ENCODE measurements around the gene DUOX1. TPM values are rescaled to one million over a fixed set of nuclear protein-coding genes. Genes with fewer than 3 reads are reported as not detected.

The DUOX1 gene
- total and polyA plus RNA-seq, 2 of the 13 experiments (the other 11 are each of a cell fraction or from before 2014, with no cell fraction given), result 0.03 TPM; not detected in 1

- ATAC-seq, result no peak
- no peak overlapping the region; a peak in 1 of 6 replicates for H3K4me3 ChIP-seq (replicated peaks in 1 of 3; ENCODE audit: insufficient read depth in 1 of 3, low read depth in 2 of 3, low read length in 3 of 3)
- BruUV-seq (replicated peaks), result no TSS peak
- H3K79me2 ChIP-seq (ENCODE audit: insufficient read depth, low read length), result no peaks in the 10 kb centered on the region
- peaks cover 44% of the 10 kb centered on the region for H3K4me1 ChIP-seq (ENCODE audit: insufficient read depth, low read length)
- POLR2A ChIA-PET, result no interaction called here
- H3K27me3 ChIP-seq (ENCODE audit: control insufficient read depth in 1 of 2, insufficient read depth in 2 of 2, low read length in 2 of 2), result peaks cover under 1 to 16% of the 10 kb centered on the region in 2 experiments; a peak in 4 of 5 replicates
- no peaks in the 10 kb centered on the region for H4K20me1 ChIP-seq (ENCODE audit: insufficient read depth, low read length)
- no peaks in the 10 kb centered on the region for H3K9me3 ChIP-seq (ENCODE audit: low read length)
- no peak overlapping the region for H3K9ac ChIP-seq (ENCODE audit: insufficient read depth, low read depth, low read length)
- TF ChIP-seq YEATS2 (CRISPR knock-in tag; IDR thresholded peaks at IDR 0.05; ENCODE audit: borderline replicate concordance) (no peak), ZNF879 (CRISPR knock-in tag; IDR thresholded peaks at IDR 0.05) (no peak), MTA1 (CRISPR knock-in tag; IDR thresholded peaks at IDR 0.05; ENCODE audit: borderline replicate concordance) (no peak), CHCHD3 (CRISPR knock-in tag; IDR thresholded peaks at IDR 0.05) (no peak), TCF12 (IDR thresholded peaks at IDR 0.05) (no peak), TCF12 (CRISPR knock-in tag; IDR thresholded peaks at IDR 0.05) (no peak), JUNB (CRISPR knock-in tag; IDR thresholded peaks at IDR 0.05; ENCODE audit: borderline replicate concordance) (no peak), ZNF629 (CRISPR knock-in tag; conservative IDR thresholded peaks at IDR 0.05) (peak; percentile 62), CREB1 (IDR thresholded peaks at IDR 0.05) (peak; percentile 20; the same call in 1 of the 2 replicates), CREB1 (CRISPR knock-in tag; IDR thresholded peaks at IDR 0.05) (no peak), ZFP36L2 (CRISPR knock-in tag; IDR thresholded peaks at IDR 0.05) (no peak), ZBTB14 (CRISPR knock-in tag; IDR thresholded peaks at IDR 0.05) (no peak), GRHL1 (CRISPR knock-in tag; conservative IDR thresholded peaks at IDR 0.05) (no peak), ZNF547 (CRISPR knock-in tag; IDR thresholded peaks at IDR 0.05) (no peak)
- H2AFZ ChIP-seq (ENCODE audit: low read length), result no peak overlapping the region
- CTCF ChIA-PET (ENCODE audit: low intra/inter-chr PET ratio, low total read pairs), result no interaction called here
- no peak overlapping the region for H3K27ac ChIP-seq (ENCODE audit: extremely low read length, insufficient read depth, low read length)
- WGBS (ENCODE audit: low lambda C conversion rate), result 27% methylated on average over 3 of the region's 3 CpGs
- intact Hi-C loops (cut with micrococcal nuclease; ENCODE audit: unreplicated experiment) (no loop called here), in situ Hi-C loops (cut with HindIII; ENCODE audit: extremely low pct_ligation_motif_present, low pct_unique_long_range_greater_than_20kb) (no loop called here)
- FAIRE-seq, result no peak
- peak overlapping the region; percentile 41 for H3K4me2 ChIP-seq (ENCODE audit: low read depth, low read length)
- DNase-seq (ENCODE audit: low spot score), result no peak
- H3K36me3 ChIP-seq (replicated peaks in 1 of 2; ENCODE audit: control insufficient read depth in 1 of 2, insufficient read depth in 2 of 2, low read length in 2 of 2), result no peaks in the 10 kb centered on the region
Observed at GRCh38 chr15:45089712-45090373, 40.0 kb upstream of the DUOX1 start.
